ENCODE data around the gene DOCK1.

Gene DOCK1

DNA sequence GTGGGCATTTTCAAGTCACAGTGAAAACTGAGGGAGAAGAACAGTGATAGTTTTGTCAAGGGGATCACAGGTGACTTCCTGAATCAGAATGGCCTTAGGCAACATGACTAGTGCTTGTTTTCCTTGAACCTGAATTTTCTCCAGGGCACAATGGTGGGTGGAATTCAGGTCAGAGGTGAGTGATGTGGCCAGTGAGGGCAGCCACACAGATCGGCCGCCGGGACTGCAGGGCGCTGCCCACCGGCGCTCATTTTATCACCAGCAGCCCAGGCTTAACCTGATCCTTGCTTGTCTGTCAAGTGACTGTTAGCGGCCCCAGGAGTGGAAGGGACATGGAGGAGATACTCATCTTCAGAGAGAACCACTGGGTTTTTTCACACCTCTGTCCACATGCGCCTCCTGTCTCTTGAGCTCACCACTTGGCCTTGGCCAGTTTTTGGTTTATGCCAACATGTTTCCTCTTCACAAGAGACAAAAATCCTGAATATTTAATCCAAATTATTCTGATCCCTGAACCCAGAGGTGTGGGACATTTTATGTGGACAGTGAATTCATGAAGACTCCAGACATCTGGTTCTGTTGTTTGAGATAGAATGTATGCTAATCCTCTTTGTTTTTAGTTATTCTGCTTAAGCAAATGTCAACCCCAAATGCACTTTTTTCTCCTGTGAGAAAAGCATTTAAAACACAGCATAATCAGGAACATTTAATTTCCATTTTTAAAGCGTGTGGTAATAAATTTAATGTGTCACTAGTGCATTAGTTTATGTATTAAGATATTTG is 108.7 kb downstream of the DOCK1 start:
- peak overlapping the region; percentile 36 for H3K27ac ChIP-seq
- TF ChIP-seq, protein P1, sequence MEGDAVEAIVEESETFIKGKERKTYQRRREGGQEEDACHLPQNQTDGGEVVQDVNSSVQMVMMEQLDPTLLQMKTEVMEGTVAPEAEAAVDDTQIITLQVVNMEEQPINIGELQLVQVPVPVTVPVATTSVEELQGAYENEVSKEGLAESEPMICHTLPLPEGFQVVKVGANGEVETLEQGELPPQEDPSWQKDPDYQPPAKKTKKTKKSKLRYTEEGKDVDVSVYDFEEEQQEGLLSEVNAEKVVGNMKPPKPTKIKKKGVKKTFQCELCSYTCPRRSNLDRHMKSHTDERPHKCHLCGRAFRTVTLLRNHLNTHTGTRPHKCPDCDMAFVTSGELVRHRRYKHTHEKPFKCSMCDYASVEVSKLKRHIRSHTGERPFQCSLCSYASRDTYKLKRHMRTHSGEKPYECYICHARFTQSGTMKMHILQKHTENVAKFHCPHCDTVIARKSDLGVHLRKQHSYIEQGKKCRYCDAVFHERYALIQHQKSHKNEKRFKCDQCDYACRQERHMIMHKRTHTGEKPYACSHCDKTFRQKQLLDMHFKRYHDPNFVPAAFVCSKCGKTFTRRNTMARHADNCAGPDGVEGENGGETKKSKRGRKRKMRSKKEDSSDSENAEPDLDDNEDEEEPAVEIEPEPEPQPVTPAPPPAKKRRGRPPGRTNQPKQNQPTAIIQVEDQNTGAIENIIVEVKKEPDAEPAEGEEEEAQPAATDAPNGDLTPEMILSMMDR (conservative IDR thresholded peaks at IDR 0.05), result no peak

DNA sequence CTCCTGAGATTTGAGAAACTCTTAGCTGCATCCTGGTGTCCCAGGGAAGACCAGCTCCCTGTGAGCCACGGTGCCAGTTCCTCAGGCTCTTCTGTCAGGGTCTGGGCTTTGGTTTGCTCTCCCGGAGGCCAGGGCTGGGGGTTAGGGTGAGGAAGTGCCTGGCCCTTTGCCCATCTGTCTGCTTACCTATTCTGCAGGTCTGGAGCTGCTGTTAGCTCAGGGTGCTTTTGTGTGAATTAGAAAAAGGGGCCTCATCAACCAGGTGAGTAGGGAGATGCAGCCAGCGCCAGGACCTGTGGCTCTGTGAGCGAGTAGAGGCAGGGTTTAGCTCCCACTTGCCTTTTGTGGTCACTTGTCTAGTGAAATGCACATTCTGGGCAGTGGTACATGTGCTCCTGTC is 109.4 kb downstream of the DOCK1 start:
- TF ChIP-seq, protein P1 (conservative IDR thresholded peaks at IDR 0.05), result no peak
- H3K27ac ChIP-seq, result no peak overlapping the region

DNA sequence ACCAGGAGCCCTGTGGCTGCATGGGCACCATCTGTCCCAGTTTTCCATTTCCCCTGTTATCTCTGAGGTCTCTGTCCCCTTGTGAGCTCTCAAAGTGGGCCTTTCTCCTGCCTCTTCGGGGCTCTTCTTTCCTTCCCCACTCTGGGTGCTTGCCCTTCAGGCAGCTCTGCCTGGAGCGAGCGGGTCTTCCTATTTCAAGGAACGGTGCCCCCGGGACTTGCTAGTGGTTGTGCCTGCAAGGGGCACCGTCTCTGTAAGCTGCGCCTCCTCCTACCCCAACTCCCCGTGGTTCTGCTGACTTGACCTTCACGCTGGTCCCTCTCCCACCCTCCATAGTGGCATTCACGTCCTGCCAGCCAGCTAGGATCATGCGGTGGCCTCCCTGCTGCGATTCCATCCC is 110.1 kb downstream of the DOCK1 start:
- TF ChIP-seq, protein P1 (conservative IDR thresholded peaks at IDR 0.05), result no peak
- H3K27ac ChIP-seq, result no peak overlapping the region

DNA sequence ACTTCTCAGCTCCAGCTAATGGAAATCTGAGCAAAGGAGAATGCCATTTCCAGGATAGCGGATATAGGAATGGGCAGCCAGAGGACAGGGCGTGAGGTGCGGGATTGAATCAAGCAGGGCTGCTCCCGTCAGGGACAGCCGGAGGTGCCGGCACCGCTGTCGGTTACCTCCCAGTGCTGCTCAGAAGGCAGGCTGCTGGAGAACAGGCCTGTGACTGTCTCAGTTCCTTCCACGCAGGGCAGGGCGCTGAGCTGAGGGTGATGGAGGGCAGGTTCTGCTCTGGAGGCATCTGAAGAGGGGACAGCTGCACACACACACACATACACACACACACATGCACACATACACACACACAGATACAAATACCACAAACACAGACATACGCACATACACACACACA is 111.1 kb downstream of the DOCK1 start:
- H3K27ac ChIP-seq, result no peak overlapping the region
- TF ChIP-seq, protein P1 (conservative IDR thresholded peaks at IDR 0.05), result no peak

DNA sequence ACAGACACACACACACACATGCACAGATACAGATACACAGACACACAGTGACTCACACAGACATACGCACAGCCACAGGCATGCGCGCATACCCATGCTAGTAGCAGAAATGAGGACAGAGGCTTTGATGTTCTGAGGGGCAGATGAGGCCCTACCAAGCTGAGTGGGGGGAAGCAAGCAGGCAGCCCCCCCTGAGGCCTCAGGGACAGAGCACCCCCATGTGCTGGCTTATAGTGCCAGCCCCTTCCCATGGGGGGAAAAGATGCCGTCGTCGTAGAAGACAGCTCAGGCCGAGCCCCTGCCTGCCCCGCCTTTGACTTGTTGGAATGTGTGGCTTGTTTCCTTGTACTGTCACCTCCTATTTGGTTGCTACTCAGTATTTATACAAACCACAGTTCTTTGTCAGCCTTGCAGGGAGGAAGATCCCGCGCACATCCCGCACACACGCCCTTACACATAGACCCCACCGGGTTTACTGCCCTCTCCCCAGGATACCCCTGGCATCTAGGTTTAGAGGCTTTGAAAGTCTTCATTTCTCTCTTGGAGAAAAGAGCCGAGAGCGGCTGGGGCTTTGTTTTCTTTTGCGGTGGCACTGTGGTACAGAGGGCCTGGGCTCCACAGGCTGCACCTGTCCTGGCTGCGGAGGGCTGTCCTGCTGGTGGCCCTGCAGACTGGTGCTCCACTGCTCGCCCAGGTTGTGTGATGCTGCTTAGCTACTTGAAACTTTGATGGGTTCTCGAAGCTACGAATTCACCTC is 112.5 kb downstream of the DOCK1 start:
- TF ChIP-seq, protein P1 (conservative IDR thresholded peaks at IDR 0.05), result no peak
- no peak overlapping the region for H3K27ac ChIP-seq

DNA sequence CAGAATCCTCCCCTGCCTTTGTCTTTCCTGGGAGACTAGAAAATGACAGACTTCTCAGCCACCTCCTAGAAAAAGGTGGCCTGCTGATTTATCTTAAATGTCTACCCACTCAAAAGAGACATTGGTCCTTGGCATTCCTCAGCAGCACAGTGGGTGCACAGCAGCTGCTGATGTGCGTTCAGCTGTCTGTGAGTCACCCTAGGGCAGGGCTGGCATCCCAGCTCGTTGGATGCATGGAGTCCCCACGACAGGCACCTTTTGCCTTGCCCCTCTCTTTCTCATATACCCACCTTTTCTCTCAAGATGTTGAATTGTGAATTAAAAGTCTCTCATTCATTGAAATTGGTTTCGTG is 113.0 kb downstream of the DOCK1 start:
- TF ChIP-seq, protein P1 (conservative IDR thresholded peaks at IDR 0.05), result no peak
- no peak overlapping the region for H3K27ac ChIP-seq

DNA sequence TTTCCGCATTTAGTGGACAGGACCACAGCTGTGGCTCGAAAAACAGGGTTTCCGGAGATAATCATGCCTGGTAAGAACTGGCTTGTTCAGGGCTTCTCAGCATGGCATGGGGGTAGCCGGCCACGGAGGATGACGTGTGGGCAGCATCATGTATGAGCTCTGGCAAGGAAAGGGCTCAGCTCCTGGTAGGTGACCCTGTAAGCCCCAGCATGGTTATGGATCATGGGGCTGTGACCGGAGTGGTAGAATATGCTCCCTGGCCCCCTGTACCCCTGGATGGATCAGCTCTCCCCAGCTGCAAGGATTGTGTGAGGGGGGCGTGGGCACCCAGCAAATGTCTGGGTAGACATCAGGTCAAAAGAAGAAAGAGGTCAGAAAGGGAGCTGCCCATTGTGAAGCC is 113.5 kb downstream of the DOCK1 start:
- TF ChIP-seq, protein P1 (conservative IDR thresholded peaks at IDR 0.05), result no peak
- no peak overlapping the region for H3K27ac ChIP-seq

All from VCaP (cell line).